HepG2 (cell line): ENCODE results near the gene ADSS2. TPM values are rescaled to one million over a fixed set of nuclear protein-coding genes. Genes with fewer than 3 reads are reported as not detected.
A peak's percentile ranks its signal among the peaks of the same experiment; 100 is the strongest.

Experiments
- ARNTL ChIP-seq: sonication (generic); formaldehyde crosslinking; IDR thresholded peaks from 2 replicates; pipeline ENCODE4 v1.4.0; 2020; ENCODE audit warnings: mild to moderate bottlenecking, missing genetic modification reagents
- ATF2 ChIP-seq: sonication (generic); formaldehyde crosslinking; IDR thresholded peaks from 2 replicates; pipeline ENCODE4 v1.4.0; 2020; ENCODE audit warnings: missing genetic modification reagents
- CCDC6 ChIP-seq: sonication (generic); formaldehyde crosslinking; IDR thresholded peaks from 2 replicates; pipeline ENCODE4 v1.8.1; 2022; ENCODE audit warnings: mild to moderate bottlenecking, missing genetic modification reagents, moderate library complexity
- CEBPG ChIP-seq: IDR thresholded peaks from 2 replicates; pipeline ENCODE4 v1.6.1; 2016
- HCFC1 ChIP-seq: fragments of 150-350 bp; IDR thresholded peaks from 2 replicates; pipeline ENCODE4 v1.6.1; 2014; ENCODE audit warnings: low read depth, low read length
- HMG20B ChIP-seq: conservative IDR thresholded peaks from 2 replicates; pipeline ENCODE4 v1.6.1; 2016; ENCODE audit warnings: missing genetic modification reagents, missing compliant biosample characterization
- ISL2 ChIP-seq: sonication (generic); formaldehyde crosslinking; IDR thresholded peaks from 2 replicates; pipeline ENCODE4 v1.5.0; 2020; ENCODE audit warnings: missing genetic modification reagents
- KAT8 ChIP-seq: IDR thresholded peaks from 2 replicates; pipeline ENCODE4 v1.6.1; 2016; ENCODE audit warnings: missing genetic modification reagents, missing compliant biosample characterization
- MAZ ChIP-seq, 2 experiments: sonication (generic) in 1 of 2; formaldehyde crosslinking in 1 of 2; IDR thresholded peaks; 2 replicates each; pipeline versions ENCODE4 v1.5.0 to v1.6.1; 2012 to 2020; ENCODE audit warnings: low read depth in 2 of 2, mild to moderate bottlenecking in 2 of 2, borderline replicate concordance in 1 of 2, improper control_type of control experiment in 1 of 2, low read length in 1 of 2, missing genetic modification reagents in 1 of 2, moderate library complexity in 1 of 2
- MIER2 ChIP-seq: IDR thresholded peaks from 2 replicates; pipeline ENCODE4 v1.6.1; 2016; ENCODE audit warnings: missing biosample characterization, missing genetic modification reagents
- NFYC ChIP-seq: IDR thresholded peaks from 2 replicates; pipeline ENCODE4 v1.6.1; 2016; ENCODE audit warnings: missing genetic modification reagents, missing compliant biosample characterization
- POLR2G ChIP-seq: fragments of 200-400 bp; formaldehyde crosslinking; IDR thresholded peaks from 2 replicates; pipeline ENCODE4 v1.6.1; 2018; ENCODE audit warnings: mild to moderate bottlenecking, low read depth, low read length, moderate library complexity
- SOX5 ChIP-seq: IDR thresholded peaks from 2 replicates; pipeline ENCODE4 v1.6.1; 2016; ENCODE audit warnings: borderline replicate concordance
- TOE1 ChIP-seq: sonication (generic); formaldehyde crosslinking; IDR thresholded peaks from 2 replicates; pipeline ENCODE4 v1.4.0; 2020; ENCODE audit warnings: mild to moderate bottlenecking, missing genetic modification reagents
- TOPORS ChIP-seq: sonication (generic); formaldehyde crosslinking; IDR thresholded peaks from 2 replicates; pipeline ENCODE4 v1.8.0; 2023; ENCODE audit warnings: mild to moderate bottlenecking, missing genetic modification reagents
- U2AF1 ChIP-seq: fragments of 200-400 bp; formaldehyde crosslinking; optimal IDR thresholded peaks from 2 replicates; pipeline ENCODE3; 2017; ENCODE audit warnings: mild to moderate bottlenecking, low read depth, low read length
- XRCC5 ChIP-seq: fragments of 200-400 bp; formaldehyde crosslinking; optimal IDR thresholded peaks from 2 replicates; pipeline ENCODE3; 2017; ENCODE audit warnings: mild to moderate bottlenecking, low read length
- YEATS2 ChIP-seq: sonication (generic); formaldehyde crosslinking; IDR thresholded peaks from 2 replicates; pipeline ENCODE4 v1.4.0; 2020; ENCODE audit warnings: missing genetic modification reagents, borderline replicate concordance
- ZBTB46 ChIP-seq: sonication (generic); formaldehyde crosslinking; IDR thresholded peaks from 2 replicates; pipeline ENCODE4 v1.4.0; 2020; ENCODE audit warnings: mild to moderate bottlenecking, missing genetic modification reagents, borderline replicate concordance
- ZFP1 ChIP-seq: IDR thresholded peaks from 2 replicates; pipeline ENCODE4 v1.6.1; 2016
- ZFP90 ChIP-seq: sonication (generic); formaldehyde crosslinking; IDR thresholded peaks from 2 replicates; pipeline ENCODE4 v1.8.0; 2022; ENCODE audit warnings: missing genetic modification reagents, mild to moderate bottlenecking, inconsistent platforms, borderline replicate concordance
- ZGPAT ChIP-seq: IDR thresholded peaks from 2 replicates; pipeline ENCODE4 v1.6.1; 2016; ENCODE audit warnings: mild to moderate bottlenecking
- ZNF513 ChIP-seq: sonication (generic); formaldehyde crosslinking; conservative IDR thresholded peaks from 2 replicates; pipeline ENCODE4 v1.5.0; 2020; ENCODE audit warnings: missing genetic modification reagents
- ZNF788 ChIP-seq: sonication (generic); formaldehyde crosslinking; IDR thresholded peaks from 2 replicates; pipeline ENCODE4 v1.5.0; 2020; ENCODE audit warnings: mild to moderate bottlenecking, missing genetic modification reagents, borderline replicate concordance
- polyA plus RNA-seq, 8 experiments: library from polyadenylated mRNA; depleted of rRNA in 3 of 8; stranded (reverse) in 7 of 8; unstranded in 1 of 8; fragments of >200 nt; fragmentation: Illumina TruSeq in 4 of 8; extraction: Trizol in 4 of 8; gene quantifications; 2 replicates each; pipeline versions ENCODE4 v1.2.1 to v1.2.3, GENCODE V29; 2011 to 2016; ENCODE audit warnings: low read depth in 4 of 8, missing spikeins in 1 of 8, mixed read lengths in 1 of 8; ENCODE audit not compliant: insufficient read depth in 1 of 8
- total RNA-seq, 5 experiments: library from RNA; depleted of rRNA; stranded (reverse); fragments of >200 nt; fragmentation: Illumina TruSeq; extraction: Trizol; gene quantifications; 2 replicates each; pipeline ENCODE4 v1.2.3, GENCODE V29; 2016; ENCODE audit warnings: low read depth in 1 of 5

ADSS2 gene
- total and polyA plus RNA-seq, 2 of the 13 experiments (the other 11 are each of a cell fraction or from before 2014, with no cell fraction given): 15.1 to 43.4 TPM

GRCh38 chr1:244451951-244452795 is 464 bp upstream of the ADSS2 start (continued):
- TF ChIP-seq ZNF513 (CRISPR knock-in tag) (0 out of 2 replicates have a peak, but pooled peaks have one; percentile 72), POLR2G (0 out of 2 replicates have a peak, but pooled peaks have one; percentile 10), ATF2 (CRISPR knock-in tag) (peak; percentile 62), ZGPAT (CRISPR knock-in tag) (peak; percentile 72), CEBPG (0 out of 2 replicates have a peak, but pooled peaks have one; percentile 24), ISL2 (CRISPR knock-in tag) (0 out of 2 replicates have a peak, but pooled peaks have one; percentile 25), U2AF1 (no peak), KAT8 (CRISPR knock-in tag) (peak; percentile 52; the same call in 1 of the 2 replicates), HCFC1 (peak; percentile 94), CCDC6 (CRISPR knock-in tag) (peak; percentile 93), YEATS2 (CRISPR knock-in tag) (peak; percentile 85; the same call in 1 of the 2 replicates), ZNF788 (CRISPR knock-in tag) (no peak), SOX5 (CRISPR knock-in tag) (peak; percentile 25; the same call in 1 of the 2 replicates), ZFP90 (CRISPR knock-in tag) (no peak), MAZ (IDR thresholded peaks at IDR 0.05; ENCODE audit: borderline replicate concordance, low read depth, low read length) (peak; percentile 68; the same call in 1 of the 2 replicates), MAZ (CRISPR knock-in tag; IDR thresholded peaks at IDR 0.05; ENCODE audit: low read depth) (peak; percentile 15; the same call in 1 of the 2 replicates), MIER2 (CRISPR knock-in tag) (no peak; the same call in 1 of the 2 replicates), ZBTB46 (CRISPR knock-in tag) (no peak), HMG20B (CRISPR knock-in tag) (0 out of 2 replicates have a peak, but pooled peaks have one; percentile 24), XRCC5 (peak; percentile 57), TOPORS (CRISPR knock-in tag) (no peak), ZFP1 (CRISPR knock-in tag) (no peak), NFYC (CRISPR knock-in tag) (peak; percentile 58), ARNTL (CRISPR knock-in tag) (no peak), TOE1 (CRISPR knock-in tag) (no peak)
